Fibroblast of upper back skin (primary cell): ENCODE results near the gene ZCWPW1.

Experiments
- DNase-seq: peaks from one replicate; pipeline ENCODE4 v3.0.0-alpha.2; 2013

Gene ZCWPW1

GRCh38 chr7:100351657-100352058 lies 76.8 kb downstream of the ZCWPW1 start:
- DNase-seq = no peak
